Erythroblast (primary cell): ENCODE results near the gene CDH13.

Experiments used
- DNase-seq, 2 experiments: peaks; one replicate each; lab custom pipeline; 2025; lab: John Stamatoyannopoulos, UW
- GATA1 ChIP-seq: IDR thresholded peaks from 2 replicates; pipeline ENCODE4 v1.6.1; 2011; ENCODE audit warnings: low read depth, mild to moderate bottlenecking, control low read depth, low read length, moderate library complexity
- POLR2A ChIP-seq: IDR thresholded peaks from 2 replicates; pipeline ENCODE4 v1.6.1; 2011; ENCODE audit warnings: mild to moderate bottlenecking, low read length

The CDH13 gene

GRCh38 chr16:82741073-82741615 is 114.4 kb downstream of the CDH13 start:
- TF ChIP-seq POLR2A (no peak), GATA1 (no peak)
- no peak for DNase-seq

- no peak for TF ChIP-seq POLR2A
- no peak for DNase-seq
Measured at GRCh38 chr16:82744958-82745357, 118.2 kb downstream of the CDH13 start.

GRCh38 chr16:82748026-82748425 is 121.3 kb downstream of the CDH13 start:
- TF ChIP-seq POLR2A (no peak), GATA1 (no peak)
- no peak for DNase-seq

- no peak for TF ChIP-seq POLR2A
- no peak for TF ChIP-seq GATA1
- no peak for DNase-seq
Measured at GRCh38 chr16:82750068-82750467, 123.3 kb downstream of the CDH13 start.

GRCh38 chr16:82751020-82751419 is 124.3 kb downstream of the CDH13 start:
- TF ChIP-seq GATA1: no peak
- no peak for TF ChIP-seq POLR2A
- DNase-seq: no peak

GRCh38 chr16:82752172-82752571 is 125.4 kb downstream of the CDH13 start:
- DNase-seq: no peak
- TF ChIP-seq POLR2A: no peak
- no peak for TF ChIP-seq GATA1

GRCh38 chr16:82753821-82754220 is 127.1 kb downstream of the CDH13 start:
- TF ChIP-seq GATA1: no peak
- no peak for TF ChIP-seq POLR2A

GRCh38 chr16:82754716-82755513 is 128.1 kb downstream of the CDH13 start:
- no peak for DNase-seq
- TF ChIP-seq GATA1 (no peak), POLR2A (no peak)

More at GRCh38 chr16:82753821-82754220, 127.1 kb downstream of the CDH13 start:
- DNase-seq: no peak

- TF ChIP-seq POLR2A (no peak), GATA1 (no peak)
- no peak for DNase-seq
Measured at GRCh38 chr16:82755570-82756282, 129.0 kb downstream of the CDH13 start.

- DNase-seq: no peak
- TF ChIP-seq GATA1 (no peak), POLR2A (no peak)
Measured at GRCh38 chr16:82756283-82756599, 129.5 kb downstream of the CDH13 start.

- TF ChIP-seq POLR2A: no peak
- TF ChIP-seq GATA1: no peak
- no peak for DNase-seq
Measured at GRCh38 chr16:82758406-82758805, 131.6 kb downstream of the CDH13 start.

- TF ChIP-seq POLR2A (no peak), GATA1 (no peak)
- no peak for DNase-seq
Measured at GRCh38 chr16:82758904-82759303, 132.1 kb downstream of the CDH13 start.

GRCh38 chr16:82761236-82761635 is 134.5 kb downstream of the CDH13 start:
- TF ChIP-seq POLR2A: no peak
- TF ChIP-seq GATA1: no peak
- DNase-seq: no peak

- DNase-seq: no peak
- TF ChIP-seq POLR2A (no peak), GATA1 (no peak)
Measured at GRCh38 chr16:82761858-82762257, 135.1 kb downstream of the CDH13 start.
